RKO (cell line): ENCODE data around the gene THBD.

Experiments
- DNase-seq: peaks from one replicate; pipeline ENCODE4 v3.0.0-alpha.2; 2016; ENCODE audit warnings: low spot score

The THBD gene

GRCh38 chr20:23049201-23050075, at the start of gene THBD:
Gene THBD, minus strand, starts transcription at chr20:23049672. Its CDS starts 168 bp downstream, at chr20:23049504.
- DNase-seq, result no peak

- DNase-seq, result no peak
These were observed 48.4 kb upstream of the THBD start for GRCh38 chr20:23097636-23098580.

- DNase-seq, result no peak
These were observed 47.6 kb upstream of the THBD start for GRCh38 chr20:23096986-23097520.

GRCh38 chr20:23096097-23096496, 46.6 kb upstream of the THBD start:
- no peak for DNase-seq

- no peak for DNase-seq
These were observed 46.0 kb upstream of the THBD start for GRCh38 chr20:23095499-23095898.

- DNase-seq, result no peak
These were observed 45.5 kb upstream of the THBD start for GRCh38 chr20:23094927-23095326.

GRCh38 chr20:23094213-23094896, 44.9 kb upstream of the THBD start:
- DNase-seq, result no peak

- DNase-seq, result no peak
These were observed 44.1 kb upstream of the THBD start for GRCh38 chr20:23093613-23094012.

GRCh38 chr20:23092861-23093495, 43.5 kb upstream of the THBD start:
- no peak for DNase-seq

GRCh38 chr20:23092384-23092756, 42.9 kb upstream of the THBD start:
- DNase-seq, result no peak

- no peak for DNase-seq
These were observed 42.4 kb upstream of the THBD start for GRCh38 chr20:23091721-23092383.

GRCh38 chr20:23090878-23091277, 41.4 kb upstream of the THBD start:
- no peak for DNase-seq

GRCh38 chr20:23090147-23090546, 40.7 kb upstream of the THBD start:
- DNase-seq, result no peak

- no peak for DNase-seq
These were observed 39.4 kb upstream of the THBD start for GRCh38 chr20:23088866-23089265.

GRCh38 chr20:23087587-23088251, 38.2 kb upstream of the THBD start:
- DNase-seq, result no peak

GRCh38 chr20:23086931-23087411, 37.5 kb upstream of the THBD start:
- no peak for DNase-seq

GRCh38 chr20:23086056-23086566, 36.6 kb upstream of the THBD start, which contains the start of gene CD93:
Gene CD93, minus strand, starts transcription at chr20:23086324. Its CDS starts 132 bp downstream, at chr20:23086192.
- DNase-seq, result no peak

GRCh38 chr20:23085436-23086055, 36.1 kb upstream of the THBD start:
- DNase-seq, result no peak

- no peak for DNase-seq
These were observed 35.4 kb upstream of the THBD start for GRCh38 chr20:23084845-23085365.
